ENCODE results near the gene LRRC1. TPM values are rescaled to one million over a fixed set of nuclear protein-coding genes. Genes with fewer than 3 reads are reported as not detected.

Gene LRRC1
- total and polyA plus RNA-seq, 2 experiments from 2014 or later: 11.3 to 16.6 TPM

GRCh38 chr6:53903357-53903756 is 108.6 kb downstream of the LRRC1 start:
- Mint-ChIP-seq H3K4me3 (no peak overlapping the region), H3K27ac (no peak overlapping the region), H3K27me3 (ENCODE audit: insufficient read depth, low read depth, poor library complexity) (no peaks in the 10 kb centered on the region), H3K9me3 (no peaks in the 10 kb centered on the region), H3K4me1 (peaks cover 10% of the 10 kb centered on the region; the same call in 2 of the 3 replicates), H3K36me3 (ENCODE audit: low read depth) (peaks cover 7% of the 10 kb centered on the region; the same call in 2 of the 3 replicates)
- Histone ChIP-seq H3K9me2 (ENCODE audit: insufficient read depth) (no peaks in the 10 kb centered on the region), H3F3A (replicated peaks; ENCODE audit: low read depth) (no peaks in the 10 kb centered on the region), H3K79me2 (replicated peaks; ENCODE audit: insufficient read depth) (no peaks in the 10 kb centered on the region), H3K27ac (ENCODE audit: low read depth) (no peak overlapping the region), H3K36me3 (ENCODE audit: insufficient read depth) (peaks cover 4% of the 10 kb centered on the region; the same call in 1 of the 2 replicates), H2AFZ (no peak overlapping the region), H3K27me3 (ENCODE audit: insufficient read depth) (no peaks in the 10 kb centered on the region), H3K4me2 (no peak overlapping the region), H4K20me1 (replicated peaks; ENCODE audit: insufficient read depth) (no peaks in the 10 kb centered on the region), H3K4me3 (no peak overlapping the region), H3K4me1 (ENCODE audit: insufficient read depth) (no peaks in the 10 kb centered on the region)
- DNase-seq (ENCODE audit: low spot score): no peak
- no peak for ATAC-seq
- TF ChIP-seq EZH2phosphoT487 (IDR thresholded peaks at IDR 0.05; ENCODE audit: unreplicated experiment): no peak
- no peak for TF ChIP-seq ETS1 (IDR thresholded peaks at IDR 0.05)
- TF ChIP-seq EZH2 (IDR thresholded peaks at IDR 0.05; ENCODE audit: low read depth, unreplicated experiment): no peak
- TF ChIP-seq ZNF462 (CRISPR knock-in tag; IDR thresholded peaks at IDR 0.05): no peak
- TF ChIP-seq JUNB (IDR thresholded peaks at IDR 0.05; ENCODE audit: unreplicated experiment): no peak
- TF ChIP-seq CREB1 (CRISPR knock-in tag; IDR thresholded peaks at IDR 0.05; ENCODE audit: low read depth): no peak
- TF ChIP-seq CTCF (conservative IDR thresholded peaks at IDR 0.05; ENCODE audit: low read depth in 2 of 2): no peak
- no peak for TF ChIP-seq ZNF331 (CRISPR knock-in tag; IDR thresholded peaks at IDR 0.05; ENCODE audit: low read depth)
- no peak for TF ChIP-seq STAT1 (IDR thresholded peaks at IDR 0.05; ENCODE audit: unreplicated experiment)
- TF ChIP-seq ZNF114 (CRISPR knock-in tag; IDR thresholded peaks at IDR 0.05): no peak
- TF ChIP-seq NANOG (IDR thresholded peaks at IDR 0.05; ENCODE audit: borderline replicate concordance): no peak
- TF ChIP-seq REST (IDR thresholded peaks at IDR 0.05; ENCODE audit: unreplicated experiment): no peak
- no peak for TF ChIP-seq POLR2AphosphoS5 (IDR thresholded peaks at IDR 0.05; ENCODE audit: low read depth)
